ACHN (cell line): ENCODE measurements around the gene RAD52.
A peak's percentile ranks its signal among the peaks of the same experiment; 100 is the strongest.

Experiments used
- DNase-seq: peaks from one replicate; pipeline ENCODE4 v3.0.0-alpha.2; 2015
- in situ Hi-C: cut with HindIII; loops from 2 replicates; pipeline ENCODE4 v1.10.0; 2017; ENCODE audit warnings: low sequenced_read_pairs, low pct_ligation_motif_present, low pct_unique_long_range_greater_than_20kb

Gene RAD52

GRCh38 chr12:949453-950191, at the start of gene RAD52:
Gene RAD52 (minus strand): TSS chr12:949694. CDS start chr12:933058, 16,636 bp downstream.
- in situ Hi-C loops, result no loop called here

GRCh38 chr12:998020-998874, 48.8 kb upstream of the RAD52 start:
- DNase-seq, result peak; percentile 35
- in situ Hi-C loops, result no loop called here

More at GRCh38 chr12:949453-950191, at the start of gene RAD52:
- peak; percentile 100 for DNase-seq

GRCh38 chr12:997505-997904, 48.0 kb upstream of the RAD52 start:
- DNase-seq, result no peak
- in situ Hi-C loops, result no loop called here

- in situ Hi-C loops, result no loop called here
- DNase-seq, result no peak
These were observed 47.4 kb upstream of the RAD52 start for GRCh38 chr12:996881-997280.

- DNase-seq, result no peak
These were observed 43.2 kb upstream of the RAD52 start for GRCh38 chr12:992647-993046.

GRCh38 chr12:991350-992333, 42.1 kb upstream of the RAD52 start:
- DNase-seq, result peak; percentile 41
- in situ Hi-C loops, result no loop called here

More at GRCh38 chr12:992647-993046, 43.2 kb upstream of the RAD52 start:
- in situ Hi-C loops, result no loop called here

- DNase-seq, result peak; percentile 94
- in situ Hi-C loops, result no loop called here
These were observed 41.3 kb upstream of the RAD52 start, which contains the start of gene ERC1 for GRCh38 chr12:990661-991349. Gene ERC1 (plus strand): TSS chr12:991223. CDS start chr12:1027904, 36,681 bp downstream.

GRCh38 chr12:989751-990660, 40.5 kb upstream of the RAD52 start:
- peak; percentile 74 for DNase-seq
- in situ Hi-C loops, result no loop called here

- in situ Hi-C loops, result no loop called here
- no peak for DNase-seq
These were observed 39.6 kb upstream of the RAD52 start for GRCh38 chr12:989051-989450.

GRCh38 chr12:988646-989045, 39.2 kb upstream of the RAD52 start:
- no peak for DNase-seq
- in situ Hi-C loops, result no loop called here

GRCh38 chr12:981961-982360, 32.5 kb upstream of the RAD52 start:
- in situ Hi-C loops, result no loop called here
- DNase-seq, result no peak

- in situ Hi-C loops, result no loop called here
- no peak for DNase-seq
These were observed 31.8 kb upstream of the RAD52 start for GRCh38 chr12:981176-981828.

- DNase-seq, result no peak
- in situ Hi-C loops, result no loop called here
These were observed 29.9 kb upstream of the RAD52 start for GRCh38 chr12:979349-979748.

GRCh38 chr12:977156-977555, 27.7 kb upstream of the RAD52 start:
- no peak for DNase-seq
- in situ Hi-C loops, result no loop called here

- in situ Hi-C loops, result no loop called here
- DNase-seq, result no peak
These were observed 27.1 kb upstream of the RAD52 start for GRCh38 chr12:976644-977043.

GRCh38 chr12:974271-974862, 24.9 kb upstream of the RAD52 start:
- DNase-seq, result no peak
- in situ Hi-C loops, result no loop called here
